DOHH2 (cell line): ENCODE data around the gene MRPL17.

Source experiments
- H3F3A ChIP-seq: fragments of 200-600 bp; sonication (generic), shearing (Covaris generic); 2 replicates; pipeline ENCODE4 v1.6.0; 2016; ENCODE audit warnings: antibody characterized with exemption, mild to moderate bottlenecking; ENCODE audit not compliant: control insufficient read depth, insufficient read depth
- H3K27ac ChIP-seq: fragments of 200-600 bp; sonication (generic); 2 replicates; pipeline ENCODE4 v1.5.1; 2014; ENCODE audit warnings: low read depth, mild to moderate bottlenecking, low read length, moderate library complexity
- H3K27me3 ChIP-seq: fragments of 200-600 bp; sonication (generic); 2 replicates; pipeline ENCODE4 v1.6.1; 2014; ENCODE audit warnings: mild to moderate bottlenecking, low read length, mixed read lengths; ENCODE audit not compliant: control insufficient read depth
- H3K36me3 ChIP-seq: fragments of 200-600 bp; sonication (generic); 2 replicates; pipeline ENCODE4 v1.6.1; 2014; ENCODE audit warnings: mild to moderate bottlenecking, low read length, moderate library complexity, mixed read lengths; ENCODE audit not compliant: control insufficient read depth
- H3K4me1 ChIP-seq: fragments of 200-600 bp; sonication (generic); 2 replicates; pipeline ENCODE4 v1.6.1; 2014; ENCODE audit warnings: mild to moderate bottlenecking, low read length, mixed read lengths; ENCODE audit not compliant: control insufficient read depth
- H3K4me2 ChIP-seq: fragments of 200-600 bp; sonication (generic); 2 replicates; pipeline ENCODE4 v1.6.0; 2014; ENCODE audit warnings: mild to moderate bottlenecking, low read length, moderate library complexity
- H3K4me3 ChIP-seq: fragments of 200-600 bp; sonication (generic); 2 replicates; pipeline ENCODE4 v1.5.1; 2014; ENCODE audit warnings: mild to moderate bottlenecking, low read length, mixed read lengths
- H3K79me2 ChIP-seq: fragments of 200-600 bp; sonication (generic); 2 replicates; pipeline ENCODE4 v1.6.1; 2014; ENCODE audit warnings: mild to moderate bottlenecking, low read length, mixed read lengths; ENCODE audit not compliant: control insufficient read depth
- H3K9me2 ChIP-seq: fragments of 200-600 bp; sonication (generic); replicated peaks from 2 replicates; pipeline ENCODE4 v1.6.1; 2014; ENCODE audit warnings: mild to moderate bottlenecking, low read length, mixed read lengths; ENCODE audit not compliant: control insufficient read depth
- H3K9me3 ChIP-seq: fragments of 200-600 bp; sonication (generic); 2 replicates; pipeline ENCODE4 v1.6.1; 2014; ENCODE audit warnings: antibody characterized with exemption, low read length, mixed read lengths; ENCODE audit not compliant: control insufficient read depth, insufficient read depth
- H4K20me1 ChIP-seq: fragments of 200-600 bp; sonication (generic); 2 replicates; pipeline ENCODE4 v1.6.0; 2014; ENCODE audit warnings: low read depth, mild to moderate bottlenecking, antibody characterized with exemption, low read length, moderate library complexity; ENCODE audit not compliant: control insufficient read depth, insufficient read depth
- EZH2phosphoT487 ChIP-seq: fragments of 200-600 bp; sonication (generic); IDR thresholded peaks from 2 replicates; pipeline ENCODE4 v1.6.1; 2017; ENCODE audit warnings: borderline replicate concordance, mild to moderate bottlenecking, antibody characterized with exemption, low read length, moderate library complexity, mixed read lengths
- TF ChIP-seq, protein P1 (sequence below): fragments of 200-600 bp; sonication (generic); IDR thresholded peaks from one replicate; pipeline ENCODE4 v1.5.1; 2014; ENCODE audit warnings: antibody characterized with exemption, mild to moderate bottlenecking, low read depth, low read length; ENCODE audit not compliant: poor library complexity, severe bottlenecking

Gene MRPL17

DNA sequence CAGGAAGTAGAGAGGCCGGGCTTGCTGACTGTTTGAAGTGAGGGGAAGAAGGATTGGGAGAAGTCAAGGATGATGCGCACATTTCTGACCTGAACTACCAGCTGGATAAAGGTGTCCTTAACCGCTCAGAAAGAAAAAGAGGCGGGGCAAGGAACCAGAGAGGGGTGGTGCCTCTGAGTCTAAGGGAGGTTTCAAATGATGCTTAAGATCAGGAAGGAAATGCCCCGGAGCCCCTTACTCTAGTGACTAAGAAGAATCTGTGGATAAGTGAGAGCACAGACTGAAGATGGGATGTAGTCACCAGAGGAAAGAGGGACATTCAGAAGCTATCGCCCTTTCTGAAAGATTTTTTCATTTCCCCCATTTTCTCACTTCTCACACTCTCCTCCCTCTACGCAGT is 40.2 kb downstream of the MRPL17 start:
- no peaks in the 10 kb centered on the region for H3K36me3 ChIP-seq
- H3K9me2 ChIP-seq, result no peaks in the 10 kb centered on the region
- H3K27me3 ChIP-seq, result no peaks in the 10 kb centered on the region
- H3K9me3 ChIP-seq, result no peaks in the 10 kb centered on the region
- H3K4me3 ChIP-seq, result no peak overlapping the region
- H3K79me2 ChIP-seq, result no peaks in the 10 kb centered on the region
- H3F3A ChIP-seq, result no peaks in the 10 kb centered on the region
- peaks cover 20% of the 10 kb centered on the region for H3K4me1 ChIP-seq
- H3K27ac ChIP-seq, result no peak overlapping the region
- no peaks in the 10 kb centered on the region for H4K20me1 ChIP-seq
- H3K4me2 ChIP-seq, result no peak overlapping the region
- TF ChIP-seq EZH2phosphoT487, result no peak
- TF ChIP-seq, protein P1, sequence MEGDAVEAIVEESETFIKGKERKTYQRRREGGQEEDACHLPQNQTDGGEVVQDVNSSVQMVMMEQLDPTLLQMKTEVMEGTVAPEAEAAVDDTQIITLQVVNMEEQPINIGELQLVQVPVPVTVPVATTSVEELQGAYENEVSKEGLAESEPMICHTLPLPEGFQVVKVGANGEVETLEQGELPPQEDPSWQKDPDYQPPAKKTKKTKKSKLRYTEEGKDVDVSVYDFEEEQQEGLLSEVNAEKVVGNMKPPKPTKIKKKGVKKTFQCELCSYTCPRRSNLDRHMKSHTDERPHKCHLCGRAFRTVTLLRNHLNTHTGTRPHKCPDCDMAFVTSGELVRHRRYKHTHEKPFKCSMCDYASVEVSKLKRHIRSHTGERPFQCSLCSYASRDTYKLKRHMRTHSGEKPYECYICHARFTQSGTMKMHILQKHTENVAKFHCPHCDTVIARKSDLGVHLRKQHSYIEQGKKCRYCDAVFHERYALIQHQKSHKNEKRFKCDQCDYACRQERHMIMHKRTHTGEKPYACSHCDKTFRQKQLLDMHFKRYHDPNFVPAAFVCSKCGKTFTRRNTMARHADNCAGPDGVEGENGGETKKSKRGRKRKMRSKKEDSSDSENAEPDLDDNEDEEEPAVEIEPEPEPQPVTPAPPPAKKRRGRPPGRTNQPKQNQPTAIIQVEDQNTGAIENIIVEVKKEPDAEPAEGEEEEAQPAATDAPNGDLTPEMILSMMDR, result no peak

DNA sequence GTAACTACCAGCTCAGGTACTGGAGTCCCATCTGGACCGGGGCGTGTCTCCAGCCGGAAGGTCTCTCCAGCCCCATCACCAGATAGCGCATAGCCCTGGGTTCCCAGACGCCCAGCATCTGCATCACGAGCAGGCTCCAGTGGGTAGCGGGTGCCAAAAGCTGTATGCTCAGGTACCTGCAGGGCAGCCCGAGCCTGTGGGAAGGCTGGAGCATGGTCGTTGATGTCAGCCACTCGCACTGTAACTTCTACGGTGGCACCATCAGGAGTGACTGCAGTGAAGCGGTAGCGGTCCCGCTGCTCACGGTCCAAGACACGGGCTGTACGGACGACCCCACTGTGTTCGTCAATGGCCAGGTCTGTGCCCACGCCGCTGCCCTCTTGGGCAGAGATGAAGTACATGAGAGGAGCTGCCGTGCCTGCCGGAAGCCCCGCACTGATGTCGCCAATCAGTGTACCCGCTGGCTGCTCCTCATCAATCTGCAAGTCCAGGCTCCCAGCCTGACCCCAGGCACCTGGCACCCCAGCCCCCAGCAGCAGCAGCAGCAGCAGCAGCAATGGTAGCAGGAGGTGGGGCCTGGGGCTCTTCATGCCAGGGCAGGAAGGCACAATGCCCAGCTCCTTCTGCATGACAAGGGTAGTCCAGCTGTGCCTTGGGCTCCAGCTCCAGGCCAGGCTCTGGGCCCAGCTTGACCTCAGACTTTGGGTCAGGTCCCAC is 42.0 kb downstream of the MRPL17 start:
- Histone ChIP-seq H3K27me3 (no peaks in the 10 kb centered on the region), H3K4me3 (no peak overlapping the region), H4K20me1 (no peaks in the 10 kb centered on the region), H3K36me3 (no peaks in the 10 kb centered on the region), H3K9me2 (no peaks in the 10 kb centered on the region), H3K9me3 (no peaks in the 10 kb centered on the region), H3K79me2 (no peaks in the 10 kb centered on the region), H3K4me2 (no peak overlapping the region), H3K4me1 (peaks cover 5% of the 10 kb centered on the region), H3K27ac (no peak overlapping the region), H3F3A (no peaks in the 10 kb centered on the region)
- TF ChIP-seq, protein P1, result no peak
- TF ChIP-seq EZH2phosphoT487, result no peak

DNA sequence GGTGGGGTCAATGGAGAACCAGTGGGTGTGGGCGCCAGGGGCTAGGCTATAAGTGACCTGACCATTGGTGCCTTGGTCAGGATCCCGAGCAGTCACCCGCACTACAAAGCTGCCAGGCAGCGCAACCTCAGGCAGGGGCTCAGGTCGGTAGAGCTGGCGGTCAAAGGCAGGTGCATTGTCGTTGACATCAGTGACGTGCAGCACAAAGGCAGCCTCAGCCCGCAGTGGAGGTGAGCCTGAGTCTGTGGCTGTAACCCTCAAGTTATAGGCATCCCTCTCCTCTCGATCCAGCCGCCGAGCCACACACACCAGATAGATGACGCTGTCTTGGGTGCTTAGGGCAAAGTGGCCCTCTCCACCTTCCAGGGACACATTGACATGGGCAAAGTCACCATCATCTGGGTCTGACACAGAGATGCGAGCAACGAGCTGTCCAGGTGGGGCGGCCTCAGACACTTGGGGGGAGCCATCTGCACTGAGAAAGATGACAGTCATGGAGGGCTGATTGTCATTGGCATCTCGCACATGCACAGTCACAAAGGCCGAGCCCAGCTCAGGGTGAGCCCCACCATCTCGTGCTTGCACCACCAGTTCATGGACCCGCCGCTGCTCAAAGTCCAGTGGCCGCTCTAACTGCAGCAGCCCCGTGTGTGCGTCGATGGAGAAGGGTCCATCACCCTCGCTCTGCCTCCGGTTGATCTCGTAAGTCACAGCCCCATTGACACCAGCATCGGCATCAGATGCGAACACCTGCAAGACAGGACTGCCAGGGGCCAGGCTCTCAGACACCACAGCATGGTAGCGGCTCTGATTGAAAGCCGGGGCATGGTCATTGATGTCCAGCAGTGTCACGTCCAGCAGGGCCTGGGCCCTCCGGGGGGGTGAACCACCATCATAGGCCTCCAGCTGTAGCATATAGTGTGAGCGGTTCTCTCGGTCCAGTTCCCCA is 42.8 kb downstream of the MRPL17 start:
- no peaks in the 10 kb centered on the region for H3K27me3 ChIP-seq
- no peaks in the 10 kb centered on the region for H3K79me2 ChIP-seq
- no peak overlapping the region for H3K27ac ChIP-seq
- no peaks in the 10 kb centered on the region for H3F3A ChIP-seq
- no peaks in the 10 kb centered on the region for H3K9me3 ChIP-seq
- no peaks in the 10 kb centered on the region for H4K20me1 ChIP-seq
- H3K4me1 ChIP-seq, result no peaks in the 10 kb centered on the region
- H3K4me3 ChIP-seq, result no peak overlapping the region
- no peaks in the 10 kb centered on the region for H3K36me3 ChIP-seq
- TF ChIP-seq, protein P1, result no peak
- no peak for TF ChIP-seq EZH2phosphoT487
- H3K4me2 ChIP-seq, result no peak overlapping the region
- no peaks in the 10 kb centered on the region for H3K9me2 ChIP-seq
